ENCODE results near the gene GNB1L. TPM values are rescaled to one million over a fixed set of nuclear protein-coding genes. Genes with fewer than 3 reads are reported as not detected.

GNB1L gene
- total RNA-seq, 1 experiment from 2014 or later = 18.0 TPM

DNA sequence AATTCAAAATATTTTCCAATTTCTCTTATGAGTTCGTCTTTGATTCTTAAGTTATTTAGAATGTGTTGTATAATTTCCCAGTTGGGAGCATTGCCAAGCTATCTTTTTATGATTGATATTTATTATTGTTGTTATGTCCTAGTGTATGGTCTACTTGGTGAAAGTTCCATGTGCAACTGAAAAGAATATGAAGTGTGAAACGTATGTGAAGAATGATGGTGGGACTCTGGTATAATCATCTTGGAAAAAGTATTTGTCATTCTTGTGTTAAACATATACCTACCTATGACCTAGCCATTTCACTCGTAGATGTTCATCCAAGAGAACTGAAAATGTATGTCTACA lies 12.0 kb upstream of the GNB1L start:
- H3K36me3 Mint-ChIP-seq = no peaks in the 10 kb centered on the region
- H3K4me1 Mint-ChIP-seq = peaks cover 14% of the 10 kb centered on the region
- ATAC-seq (no peak), DNase-seq (ENCODE audit: low spot score) (no peak)
- ChIA-PET CTCF (interaction anchor here (1.6 kb wide), 1 partner anchor 136 kb away, joined by 4 read pairs; no protein-coding TSS in a partner anchor), POLR2A (no interaction called here)
- H3K27me3 Mint-ChIP-seq (ENCODE audit: low read depth) = no peaks in the 10 kb centered on the region
- TF ChIP-seq NFATC4 (CRISPR knock-in tag; IDR thresholded peaks at IDR 0.05) (no peak), ZNF121 (CRISPR knock-in tag; IDR thresholded peaks at IDR 0.05) (no peak), PRRX2 (CRISPR knock-in tag; IDR thresholded peaks at IDR 0.05) (no peak), SP1 (CRISPR knock-in tag; conservative IDR thresholded peaks at IDR 0.05) (no peak), FOXJ3 (CRISPR knock-in tag; IDR thresholded peaks at IDR 0.05; ENCODE audit: borderline replicate concordance) (no peak), GABPB1 (CRISPR knock-in tag; IDR thresholded peaks at IDR 0.05) (no peak), SMAD4 (CRISPR knock-in tag; IDR thresholded peaks at IDR 0.05) (no peak)
- TF ChIP-seq, protein P1, sequence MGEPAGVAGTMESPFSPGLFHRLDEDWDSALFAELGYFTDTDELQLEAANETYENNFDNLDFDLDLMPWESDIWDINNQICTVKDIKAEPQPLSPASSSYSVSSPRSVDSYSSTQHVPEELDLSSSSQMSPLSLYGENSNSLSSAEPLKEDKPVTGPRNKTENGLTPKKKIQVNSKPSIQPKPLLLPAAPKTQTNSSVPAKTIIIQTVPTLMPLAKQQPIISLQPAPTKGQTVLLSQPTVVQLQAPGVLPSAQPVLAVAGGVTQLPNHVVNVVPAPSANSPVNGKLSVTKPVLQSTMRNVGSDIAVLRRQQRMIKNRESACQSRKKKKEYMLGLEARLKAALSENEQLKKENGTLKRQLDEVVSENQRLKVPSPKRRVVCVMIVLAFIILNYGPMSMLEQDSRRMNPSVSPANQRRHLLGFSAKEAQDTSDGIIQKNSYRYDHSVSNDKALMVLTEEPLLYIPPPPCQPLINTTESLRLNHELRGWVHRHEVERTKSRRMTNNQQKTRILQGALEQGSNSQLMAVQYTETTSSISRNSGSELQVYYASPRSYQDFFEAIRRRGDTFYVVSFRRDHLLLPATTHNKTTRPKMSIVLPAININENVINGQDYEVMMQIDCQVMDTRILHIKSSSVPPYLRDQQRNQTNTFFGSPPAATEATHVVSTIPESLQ (CRISPR knock-in tag; IDR thresholded peaks at IDR 0.05) = no peak
- TF ChIP-seq, protein P2, sequence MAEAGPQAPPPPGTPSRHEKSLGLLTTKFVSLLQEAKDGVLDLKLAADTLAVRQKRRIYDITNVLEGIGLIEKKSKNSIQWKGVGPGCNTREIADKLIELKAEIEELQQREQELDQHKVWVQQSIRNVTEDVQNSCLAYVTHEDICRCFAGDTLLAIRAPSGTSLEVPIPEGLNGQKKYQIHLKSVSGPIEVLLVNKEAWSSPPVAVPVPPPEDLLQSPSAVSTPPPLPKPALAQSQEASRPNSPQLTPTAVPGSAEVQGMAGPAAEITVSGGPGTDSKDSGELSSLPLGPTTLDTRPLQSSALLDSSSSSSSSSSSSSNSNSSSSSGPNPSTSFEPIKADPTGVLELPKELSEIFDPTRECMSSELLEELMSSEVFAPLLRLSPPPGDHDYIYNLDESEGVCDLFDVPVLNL (CRISPR knock-in tag; IDR thresholded peaks at IDR 0.05; ENCODE audit: borderline replicate concordance, low read depth) = no peak
- TF ChIP-seq, protein P3, sequence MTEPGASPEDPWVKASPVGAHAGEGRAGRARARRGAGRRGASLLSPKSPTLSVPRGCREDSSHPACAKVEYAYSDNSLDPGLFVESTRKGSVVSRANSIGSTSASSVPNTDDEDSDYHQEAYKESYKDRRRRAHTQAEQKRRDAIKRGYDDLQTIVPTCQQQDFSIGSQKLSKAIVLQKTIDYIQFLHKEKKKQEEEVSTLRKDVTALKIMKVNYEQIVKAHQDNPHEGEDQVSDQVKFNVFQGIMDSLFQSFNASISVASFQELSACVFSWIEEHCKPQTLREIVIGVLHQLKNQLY (CRISPR knock-in tag; IDR thresholded peaks at IDR 0.05) = no peak
- TF ChIP-seq, protein P4, sequence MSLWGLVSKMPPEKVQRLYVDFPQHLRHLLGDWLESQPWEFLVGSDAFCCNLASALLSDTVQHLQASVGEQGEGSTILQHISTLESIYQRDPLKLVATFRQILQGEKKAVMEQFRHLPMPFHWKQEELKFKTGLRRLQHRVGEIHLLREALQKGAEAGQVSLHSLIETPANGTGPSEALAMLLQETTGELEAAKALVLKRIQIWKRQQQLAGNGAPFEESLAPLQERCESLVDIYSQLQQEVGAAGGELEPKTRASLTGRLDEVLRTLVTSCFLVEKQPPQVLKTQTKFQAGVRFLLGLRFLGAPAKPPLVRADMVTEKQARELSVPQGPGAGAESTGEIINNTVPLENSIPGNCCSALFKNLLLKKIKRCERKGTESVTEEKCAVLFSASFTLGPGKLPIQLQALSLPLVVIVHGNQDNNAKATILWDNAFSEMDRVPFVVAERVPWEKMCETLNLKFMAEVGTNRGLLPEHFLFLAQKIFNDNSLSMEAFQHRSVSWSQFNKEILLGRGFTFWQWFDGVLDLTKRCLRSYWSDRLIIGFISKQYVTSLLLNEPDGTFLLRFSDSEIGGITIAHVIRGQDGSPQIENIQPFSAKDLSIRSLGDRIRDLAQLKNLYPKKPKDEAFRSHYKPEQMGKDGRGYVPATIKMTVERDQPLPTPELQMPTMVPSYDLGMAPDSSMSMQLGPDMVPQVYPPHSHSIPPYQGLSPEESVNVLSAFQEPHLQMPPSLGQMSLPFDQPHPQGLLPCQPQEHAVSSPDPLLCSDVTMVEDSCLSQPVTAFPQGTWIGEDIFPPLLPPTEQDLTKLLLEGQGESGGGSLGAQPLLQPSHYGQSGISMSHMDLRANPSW (CRISPR knock-in tag; conservative IDR thresholded peaks at IDR 0.05; ENCODE audit: low read depth) = no peak
- H3K27ac Mint-ChIP-seq = no peak overlapping the region
- H3K4me3 Mint-ChIP-seq = no peak overlapping the region
- no peaks in the 10 kb centered on the region for H3K9me3 Mint-ChIP-seq

DNA sequence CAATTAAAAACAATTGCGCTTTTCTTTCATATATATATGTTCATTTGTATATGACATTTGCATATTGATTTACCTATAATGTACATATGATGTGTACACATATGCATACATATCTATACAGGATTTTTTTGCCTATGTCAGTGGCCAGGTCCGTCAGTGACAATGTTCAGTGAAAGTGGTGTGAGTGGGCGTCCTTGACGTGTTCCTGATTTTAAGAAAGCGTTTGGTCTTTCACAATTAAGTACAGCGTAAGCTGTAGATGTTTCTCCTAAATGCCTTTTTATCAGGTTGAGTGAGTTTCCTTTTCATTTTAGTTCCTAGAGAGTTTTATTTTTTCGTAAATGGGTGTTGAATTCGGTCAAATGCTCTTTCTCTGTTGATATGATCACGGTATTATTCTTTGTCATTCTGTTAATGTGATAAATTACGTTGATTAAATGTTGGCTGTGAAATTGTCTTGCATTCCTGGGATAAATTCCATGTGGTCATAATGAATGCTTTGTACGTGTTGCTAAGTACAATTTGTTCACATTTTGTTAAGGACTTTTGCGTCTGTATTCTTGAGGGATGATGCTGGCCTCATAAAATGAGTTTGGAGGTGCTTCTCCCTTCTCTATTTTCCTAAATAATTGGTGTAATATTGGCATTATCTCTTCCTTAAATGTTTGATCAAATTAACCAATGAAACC lies 10.6 kb upstream of the GNB1L start:
- ChIA-PET CTCF (interaction anchor here (1.6 kb wide), 1 partner anchor 135 kb away, joined by 4 read pairs; no protein-coding TSS in a partner anchor), POLR2A (interaction anchor here (2.0 kb wide), 1 partner anchor 11 kb away, joined by 4 read pairs; no protein-coding TSS in a partner anchor)
- Mint-ChIP-seq H3K4me3 (no peak overlapping the region), H3K9me3 (no peaks in the 10 kb centered on the region), H3K27me3 (ENCODE audit: low read depth) (no peaks in the 10 kb centered on the region), H3K27ac (no peak overlapping the region), H3K36me3 (no peaks in the 10 kb centered on the region), H3K4me1 (peaks cover 14% of the 10 kb centered on the region)
- DNase-seq (ENCODE audit: low spot score) (no peak), ATAC-seq (no peak)
- TF ChIP-seq SOX15 (CRISPR knock-in tag; IDR thresholded peaks at IDR 0.05) (no peak), CBFB (CRISPR knock-in tag; IDR thresholded peaks at IDR 0.05; ENCODE audit: low read depth) (no peak), ZNF138 (CRISPR knock-in tag; conservative IDR thresholded peaks at IDR 0.05) (no peak), KAT7 (CRISPR knock-in tag; IDR thresholded peaks at IDR 0.05; ENCODE audit: borderline replicate concordance) (no peak)
- TF ChIP-seq, protein P5, sequence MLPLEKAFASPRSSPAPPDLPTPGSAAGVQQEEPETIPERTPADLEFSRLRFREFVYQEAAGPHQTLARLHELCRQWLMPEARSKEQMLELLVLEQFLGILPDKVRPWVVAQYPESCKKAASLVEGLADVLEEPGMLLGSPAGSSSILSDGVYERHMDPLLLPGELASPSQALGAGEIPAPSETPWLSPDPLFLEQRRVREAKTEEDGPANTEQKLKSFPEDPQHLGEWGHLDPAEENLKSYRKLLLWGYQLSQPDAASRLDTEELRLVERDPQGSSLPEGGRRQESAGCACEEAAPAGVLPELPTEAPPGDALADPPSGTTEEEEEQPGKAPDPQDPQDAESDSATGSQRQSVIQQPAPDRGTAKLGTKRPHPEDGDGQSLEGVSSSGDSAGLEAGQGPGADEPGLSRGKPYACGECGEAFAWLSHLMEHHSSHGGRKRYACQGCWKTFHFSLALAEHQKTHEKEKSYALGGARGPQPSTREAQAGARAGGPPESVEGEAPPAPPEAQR (CRISPR knock-in tag; IDR thresholded peaks at IDR 0.05) = no peak
- TF ChIP-seq, protein P6, sequence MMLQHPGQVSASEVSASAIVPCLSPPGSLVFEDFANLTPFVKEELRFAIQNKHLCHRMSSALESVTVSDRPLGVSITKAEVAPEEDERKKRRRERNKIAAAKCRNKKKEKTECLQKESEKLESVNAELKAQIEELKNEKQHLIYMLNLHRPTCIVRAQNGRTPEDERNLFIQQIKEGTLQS (CRISPR knock-in tag; conservative IDR thresholded peaks at IDR 0.05) = no peak
- TF ChIP-seq, protein P7, sequence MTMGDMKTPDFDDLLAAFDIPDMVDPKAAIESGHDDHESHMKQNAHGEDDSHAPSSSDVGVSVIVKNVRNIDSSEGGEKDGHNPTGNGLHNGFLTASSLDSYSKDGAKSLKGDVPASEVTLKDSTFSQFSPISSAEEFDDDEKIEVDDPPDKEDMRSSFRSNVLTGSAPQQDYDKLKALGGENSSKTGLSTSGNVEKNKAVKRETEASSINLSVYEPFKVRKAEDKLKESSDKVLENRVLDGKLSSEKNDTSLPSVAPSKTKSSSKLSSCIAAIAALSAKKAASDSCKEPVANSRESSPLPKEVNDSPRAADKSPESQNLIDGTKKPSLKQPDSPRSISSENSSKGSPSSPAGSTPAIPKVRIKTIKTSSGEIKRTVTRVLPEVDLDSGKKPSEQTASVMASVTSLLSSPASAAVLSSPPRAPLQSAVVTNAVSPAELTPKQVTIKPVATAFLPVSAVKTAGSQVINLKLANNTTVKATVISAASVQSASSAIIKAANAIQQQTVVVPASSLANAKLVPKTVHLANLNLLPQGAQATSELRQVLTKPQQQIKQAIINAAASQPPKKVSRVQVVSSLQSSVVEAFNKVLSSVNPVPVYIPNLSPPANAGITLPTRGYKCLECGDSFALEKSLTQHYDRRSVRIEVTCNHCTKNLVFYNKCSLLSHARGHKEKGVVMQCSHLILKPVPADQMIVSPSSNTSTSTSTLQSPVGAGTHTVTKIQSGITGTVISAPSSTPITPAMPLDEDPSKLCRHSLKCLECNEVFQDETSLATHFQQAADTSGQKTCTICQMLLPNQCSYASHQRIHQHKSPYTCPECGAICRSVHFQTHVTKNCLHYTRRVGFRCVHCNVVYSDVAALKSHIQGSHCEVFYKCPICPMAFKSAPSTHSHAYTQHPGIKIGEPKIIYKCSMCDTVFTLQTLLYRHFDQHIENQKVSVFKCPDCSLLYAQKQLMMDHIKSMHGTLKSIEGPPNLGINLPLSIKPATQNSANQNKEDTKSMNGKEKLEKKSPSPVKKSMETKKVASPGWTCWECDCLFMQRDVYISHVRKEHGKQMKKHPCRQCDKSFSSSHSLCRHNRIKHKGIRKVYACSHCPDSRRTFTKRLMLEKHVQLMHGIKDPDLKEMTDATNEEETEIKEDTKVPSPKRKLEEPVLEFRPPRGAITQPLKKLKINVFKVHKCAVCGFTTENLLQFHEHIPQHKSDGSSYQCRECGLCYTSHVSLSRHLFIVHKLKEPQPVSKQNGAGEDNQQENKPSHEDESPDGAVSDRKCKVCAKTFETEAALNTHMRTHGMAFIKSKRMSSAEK (CRISPR knock-in tag; IDR thresholded peaks at IDR 0.05; ENCODE audit: borderline replicate concordance) = no peak
- TF ChIP-seq, protein P8, sequence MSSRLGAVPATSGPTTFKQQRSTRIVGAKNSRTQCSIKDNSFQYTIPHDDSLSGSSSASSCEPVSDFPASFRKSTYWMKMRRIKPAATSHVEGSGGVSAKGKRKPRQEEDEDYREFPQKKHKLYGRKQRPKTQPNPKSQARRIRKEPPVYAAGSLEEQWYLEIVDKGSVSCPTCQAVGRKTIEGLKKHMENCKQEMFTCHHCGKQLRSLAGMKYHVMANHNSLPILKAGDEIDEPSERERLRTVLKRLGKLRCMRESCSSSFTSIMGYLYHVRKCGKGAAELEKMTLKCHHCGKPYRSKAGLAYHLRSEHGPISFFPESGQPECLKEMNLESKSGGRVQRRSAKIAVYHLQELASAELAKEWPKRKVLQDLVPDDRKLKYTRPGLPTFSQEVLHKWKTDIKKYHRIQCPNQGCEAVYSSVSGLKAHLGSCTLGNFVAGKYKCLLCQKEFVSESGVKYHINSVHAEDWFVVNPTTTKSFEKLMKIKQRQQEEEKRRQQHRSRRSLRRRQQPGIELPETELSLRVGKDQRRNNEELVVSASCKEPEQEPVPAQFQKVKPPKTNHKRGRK (CRISPR knock-in tag; IDR thresholded peaks at IDR 0.05; ENCODE audit: borderline replicate concordance) = no peak

All from WTC11 (cell line).